ENCODE results near the gene HPSE2.

DNA sequence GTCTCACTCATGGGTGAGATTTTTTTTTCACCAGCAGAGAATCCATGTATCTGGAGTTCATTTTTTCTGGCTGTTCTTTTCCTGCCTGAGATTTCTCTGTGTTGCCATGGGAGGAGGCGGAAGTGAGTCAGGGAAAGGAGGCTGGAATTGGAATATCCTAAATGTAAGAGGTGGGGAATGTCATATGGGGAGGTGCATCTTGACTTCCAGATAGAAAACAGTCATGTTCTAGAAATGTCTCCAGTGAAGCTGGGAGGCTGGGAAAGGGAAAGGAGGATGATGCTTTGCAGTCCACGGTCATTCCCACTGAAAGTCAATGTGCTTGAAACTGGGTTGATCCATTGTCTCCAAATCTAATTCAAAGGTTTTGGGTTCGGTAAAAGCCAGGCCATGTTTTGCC is 749.2 kb downstream of the HPSE2 start:
- TF ChIP-seq CTCF (conservative IDR thresholded peaks at IDR 0.05) (no peak), ZFX (IDR thresholded peaks at IDR 0.05) (no peak)

All from C4-2B (cell line).